HepG2 (cell line): ENCODE data around the gene LSMEM2. TPM values are rescaled to one million over a fixed set of nuclear protein-coding genes. Genes with fewer than 3 reads are reported as not detected.

Experiments used
- ATAC-seq: fragments of 200-7000 bp; cut with Tn5 transposase; 3 replicates; pipeline ENCODE4 v1.9.1; 2020; ENCODE audit warnings: mild to moderate bottlenecking, moderate library complexity
- BruUV-seq: library from RNA; stranded (reverse); fragments of 400-500 nt; replicated peaks from 2 replicates; lab custom pipeline; 2021; lab: Mats Ljungman, UMichigan
- CTCF ChIA-PET: fragments of 300-600 bp; formaldehyde crosslinking; extraction: SDS; loops from one replicate; lab custom pipeline; 2021; ENCODE audit warnings: low total read pairs, inconsistent platforms, low intra/inter-chr PET ratio; lab: Yijun Ruan, JAX
- POLR2A ChIA-PET: fragments of 350-600 bp; sonication (Branson Sonifier 250); formaldehyde crosslinking; loops from one replicate; lab custom pipeline; 2020; ENCODE audit warnings: antibody characterized with exemption, inconsistent platforms; lab: Yijun Ruan, JAX
- DNase-seq: peaks from one replicate; pipeline ENCODE4 v3.0.0-alpha.2; 2015; ENCODE audit warnings: low spot score
- FAIRE-seq: peaks from 3 replicates; lab custom pipeline; 2011; peaks lifted over from hg19 to GRCh38; lab: Jason Lieb, UNC
- H2AFZ ChIP-seq: one replicate; pipeline ENCODE4 v1.6.1; 2011; ENCODE audit warnings: low read length, inconsistent platforms
- H3K27ac ChIP-seq: fragments of 300-600 bp; 3 replicates; pipeline ENCODE4 v1.8.0; 2011; ENCODE audit warnings: mixed run types, mild to moderate bottlenecking, mixed read lengths, low read length, inconsistent platforms; ENCODE audit not compliant: insufficient read depth; ENCODE audit errors: extremely low read length
- H3K27me3 ChIP-seq, 2 experiments: fragments of 200-600 bp in 1 of 2; 2 replicates in 1 of 2; 3 replicates in 1 of 2; pipeline versions ENCODE4 v1.6.0 to v1.8.0; 2011; ENCODE audit warnings: low read length in 2 of 2, mild to moderate bottlenecking in 2 of 2, moderate library complexity in 2 of 2, inconsistent platforms in 1 of 2; ENCODE audit not compliant: insufficient read depth in 2 of 2, control insufficient read depth in 1 of 2
- H3K36me3 ChIP-seq, 2 experiments: fragments of 200-600 bp in 1 of 2; replicated peaks in 1 of 2; 2 replicates in 1 of 2; 3 replicates in 1 of 2; pipeline versions ENCODE4 v1.5.1 to v1.8.0; 2011; ENCODE audit warnings: low read length in 2 of 2, inconsistent platforms in 1 of 2; ENCODE audit not compliant: insufficient read depth in 2 of 2, control insufficient read depth in 1 of 2
- H3K4me1 ChIP-seq: 2 replicates; pipeline ENCODE4 v1.5.1; 2012; ENCODE audit warnings: low read length, inconsistent platforms; ENCODE audit not compliant: insufficient read depth
- H3K4me2 ChIP-seq: 2 replicates; pipeline ENCODE4 v1.6.0; 2011; ENCODE audit warnings: low read depth, low read length, inconsistent platforms
- H3K4me3 ChIP-seq, 3 experiments: fragments of 200-600 bp in 1 of 3; sonication (generic), shearing (Covaris generic) in 1 of 3; replicated peaks in 1 of 3; 2 replicates each; pipeline ENCODE4 v1.5.1; 2011 to 2016; ENCODE audit warnings: low read length in 3 of 3, inconsistent platforms in 2 of 3, low read depth in 2 of 3, mild to moderate bottlenecking in 2 of 3, control low read depth in 1 of 3, mixed read lengths in 1 of 3; ENCODE audit not compliant: insufficient read depth in 1 of 3
- H3K79me2 ChIP-seq: one replicate; pipeline ENCODE4 v1.6.1; 2011; ENCODE audit warnings: low read length, inconsistent platforms; ENCODE audit not compliant: insufficient read depth
- H3K9ac ChIP-seq: 2 replicates; pipeline ENCODE4 v1.6.0; 2011; ENCODE audit warnings: mild to moderate bottlenecking, low read depth, low read length, inconsistent platforms; ENCODE audit not compliant: insufficient read depth
- H3K9me3 ChIP-seq: 2 replicates; pipeline ENCODE4 v1.5.1; 2012; ENCODE audit warnings: mild to moderate bottlenecking, low read length
- H4K20me1 ChIP-seq: 2 replicates; pipeline ENCODE4 v1.6.0; 2011; ENCODE audit warnings: inconsistent platforms, mild to moderate bottlenecking, low read length, moderate library complexity; ENCODE audit not compliant: insufficient read depth
- AGO2 ChIP-seq: fragments of 200-400 bp; formaldehyde crosslinking; optimal IDR thresholded peaks from 2 replicates; pipeline ENCODE3; 2017; ENCODE audit warnings: mild to moderate bottlenecking, low read depth, low read length, moderate library complexity
- FIP1L1 ChIP-seq: fragments of 200-400 bp; formaldehyde crosslinking; IDR thresholded peaks from 2 replicates; pipeline ENCODE4 v1.6.1; 2018; ENCODE audit warnings: low read depth, mild to moderate bottlenecking, low read length, moderate library complexity, borderline replicate concordance; ENCODE audit not compliant: insufficient read depth
- NKX3-1 ChIP-seq: sonication (generic); formaldehyde crosslinking; IDR thresholded peaks from 2 replicates; pipeline ENCODE4 v1.5.0; 2020; ENCODE audit warnings: missing genetic modification reagents
- RXRB ChIP-seq: IDR thresholded peaks from 2 replicates; pipeline ENCODE4 v1.6.1; 2016; ENCODE audit warnings: borderline replicate concordance, missing genetic modification reagents, missing compliant biosample characterization
- ZBTB42 ChIP-seq: sonication (generic); formaldehyde crosslinking; IDR thresholded peaks from 2 replicates; pipeline ENCODE4 v1.5.0; 2020; ENCODE audit warnings: mild to moderate bottlenecking, missing genetic modification reagents
- ZFP41 ChIP-seq: sonication (generic); formaldehyde crosslinking; IDR thresholded peaks from 2 replicates; pipeline ENCODE4 v1.4.0; 2020; ENCODE audit warnings: mild to moderate bottlenecking, missing genetic modification reagents, borderline replicate concordance
- WGBS: methylation state at CpG from one replicate; pipeline ENCODE4 v1.1.6; 2017; ENCODE audit warnings: low lambda C conversion rate; 5-methylcytosine and 5-hydroxymethylcytosine counted together
- in situ Hi-C: cut with HindIII; loops from 2 replicates; pipeline ENCODE4 v1.10.0; 2017; ENCODE audit warnings: low pct_unique_long_range_greater_than_20kb; ENCODE audit not compliant: extremely low pct_ligation_motif_present
- intact Hi-C: fragments of 100-400 bp; cut with micrococcal nuclease; formaldehyde crosslinking; loops from one replicate; pipeline ENCODE4 v1.10.0; 2022; ENCODE audit not compliant: unreplicated experiment
- polyA plus RNA-seq, 8 experiments: library from polyadenylated mRNA; depleted of rRNA in 3 of 8; stranded (reverse) in 7 of 8; unstranded in 1 of 8; fragments of >200 nt; fragmentation: Illumina TruSeq in 4 of 8; extraction: Trizol in 4 of 8; gene quantifications; 2 replicates each; pipeline versions ENCODE4 v1.2.1 to v1.2.3, GENCODE V29; 2011 to 2016; ENCODE audit warnings: low read depth in 4 of 8, missing spikeins in 1 of 8, mixed read lengths in 1 of 8; ENCODE audit not compliant: insufficient read depth in 1 of 8
- total RNA-seq, 5 experiments: library from RNA; depleted of rRNA; stranded (reverse); fragments of >200 nt; fragmentation: Illumina TruSeq; extraction: Trizol; gene quantifications; 2 replicates each; pipeline ENCODE4 v1.2.3, GENCODE V29; 2016; ENCODE audit warnings: low read depth in 1 of 5

Gene LSMEM2
- total and polyA plus RNA-seq, 2 of the 13 experiments (the other 11 are each of a cell fraction or from before 2014, with no cell fraction given) = 0.07 to 0.41 TPM

DNA sequence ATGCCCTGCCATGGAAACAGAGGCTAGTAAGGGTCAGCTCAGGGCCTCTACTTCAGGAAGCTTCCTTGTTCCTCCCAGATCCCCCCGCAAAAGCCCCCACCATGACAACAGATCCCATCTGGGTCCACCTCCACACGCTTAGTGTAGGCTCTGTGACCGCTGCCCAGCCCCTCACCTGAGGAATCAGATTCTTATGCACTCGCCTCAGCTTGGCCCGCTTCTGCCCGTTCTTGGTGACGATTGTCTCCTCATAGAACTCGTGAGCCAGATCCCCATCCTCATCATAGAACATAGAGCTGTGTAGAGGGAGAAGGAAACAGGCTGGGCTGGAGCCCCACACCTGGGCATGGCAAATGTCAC, 47.3 kb downstream of the LSMEM2 start:
- Histone ChIP-seq H3K36me3 (peaks cover 8 to 28% of the 10 kb centered on the region in 2 experiments), H3K27ac (no peak overlapping the region), H3K4me3 (no peak overlapping the region), H3K79me2 (peaks cover 13% of the 10 kb centered on the region), H3K4me2 (no peak overlapping the region), H3K9ac (no peak overlapping the region), H3K4me1 (peaks cover 60% of the 10 kb centered on the region), H4K20me1 (no peaks in the 10 kb centered on the region), H3K9me3 (no peaks in the 10 kb centered on the region), H3K27me3 (no peaks in the 10 kb centered on the region), H2AFZ (no peak overlapping the region)
- in situ Hi-C loops (no loop called here), intact Hi-C loops (no loop called here)
- no peak for FAIRE-seq
- CTCF ChIA-PET = no interaction called here
- TF ChIP-seq FIP1L1 (no peak), AGO2 (peak; percentile 18), NKX3-1 (no peak)
- no TSS peak for BruUV-seq
- ATAC-seq = no peak
- no peak for DNase-seq
- POLR2A ChIA-PET = interaction anchor here (3.5 kb wide), 1 partner anchor 11 kb away, joined by 66 read pairs; no protein-coding TSS in a partner anchor
- WGBS = 87% methylated on average over 8 of the region's 8 CpGs

DNA sequence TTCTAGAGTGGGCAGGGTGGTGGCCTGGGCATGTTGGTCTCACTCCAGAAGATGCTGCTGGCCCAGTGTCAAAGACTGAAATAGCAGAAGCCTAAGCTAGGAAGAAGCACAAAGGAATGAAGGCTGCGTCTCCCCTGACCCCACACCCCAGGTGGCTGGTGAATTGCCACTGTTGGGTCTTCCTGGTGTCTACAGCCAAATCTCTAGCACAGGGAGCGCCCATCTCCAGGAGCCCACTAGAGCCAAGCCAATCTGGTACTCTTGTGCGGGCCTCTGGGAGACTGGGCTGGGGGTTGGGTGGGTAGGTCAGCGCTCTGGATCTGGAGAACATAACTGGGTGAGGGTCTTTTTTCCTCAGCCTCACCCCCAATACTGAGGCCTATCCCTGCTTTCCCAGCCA, 48.2 kb downstream of the LSMEM2 start:
- no peak for DNase-seq
- no peaks in the 10 kb centered on the region for H3K27me3 ChIP-seq
- no peak for FAIRE-seq
- H3K4me2 ChIP-seq = peak overlapping the region; percentile 84
- no peaks in the 10 kb centered on the region for H4K20me1 ChIP-seq
- peaks cover 17 to 38% of the 10 kb centered on the region in 2 experiments for H3K36me3 ChIP-seq
- ATAC-seq = no peak
- WGBS = no CpG with 5 or more reads among the region's 4 CpGs
- no peaks in the 10 kb centered on the region for H3K9me3 ChIP-seq
- no peak overlapping the region for H2AFZ ChIP-seq
- ChIA-PET POLR2A (interaction anchor here (1.3 to 3.5 kb wide), 11 partner anchors 10 to 125 kb away, joined by 3 to 66 read pairs (median 10); partner anchors contain the start of genes HYAL1, HYAL3, IFRD2 and NAA80), CTCF (no interaction called here)
- H3K79me2 ChIP-seq = peaks cover 16% of the 10 kb centered on the region
- peaks cover 57% of the 10 kb centered on the region for H3K4me1 ChIP-seq
- no peak for TF ChIP-seq ZFP41 (CRISPR knock-in tag)
- TF ChIP-seq RXRB (CRISPR knock-in tag) = no peak
- no peak for TF ChIP-seq ZBTB42 (CRISPR knock-in tag)
- intact Hi-C loops (no loop called here), in situ Hi-C loops (no loop called here)
- H3K9ac ChIP-seq = peak overlapping the region; percentile 96
- no TSS peak for BruUV-seq
- H3K4me3 ChIP-seq = peak overlapping the region; percentile 79 to 95 (median 92)
- peak overlapping the region; percentile 67 for H3K27ac ChIP-seq
